Stimulated activated CD8-positive, alpha-beta memory T cell treated with anti-CD3 and anti-CD28 coated beads, Interleukin-2, amount 100 ng/mL, for 1 hour (primary cell): ENCODE data around the gene GRM4.
"Not testable (repeated sequence)": the region's sequence is repeated elsewhere in the genome, so short reads cannot be mapped to it uniquely, and the experiment has no call there.

Experiments used
- DNase-seq, 2 donors: peaks; one replicate each; pipeline ENCODE4 v3.0.0-alpha.2; 2020; ENCODE audit warnings: low read depth in 2 of 2

The GRM4 gene

GRCh38 chr6:34146021-34146782 lies at the start of gene GRM4:
Gene GRM4 (minus strand): TSS chr6:34146087. CDS start chr6:34133496, 12,591 bp downstream.
- DNase-seq, result no peak

GRCh38 chr6:34194772-34195171 lies 48.9 kb upstream of the GRM4 start:
- DNase-seq, result no peak

GRCh38 chr6:34190504-34191122 lies 44.7 kb upstream of the GRM4 start:
- DNase-seq, result no peak

GRCh38 chr6:34189806-34190503 lies 44.1 kb upstream of the GRM4 start:
- DNase-seq, result peak in 1 of 2 donors; percentile 15

GRCh38 chr6:34184726-34185125 lies 38.8 kb upstream of the GRM4 start:
- DNase-seq, result not testable (repeated sequence)

GRCh38 chr6:34182751-34183531 lies 37.1 kb upstream of the GRM4 start:
- peak; percentile 27 to 41 for DNase-seq

- no peak for DNase-seq
These were observed 36.0 kb upstream of the GRM4 start for GRCh38 chr6:34181908-34182307.

- no peak for DNase-seq
These were observed 33.3 kb upstream of the GRM4 start for GRCh38 chr6:34179106-34179720.

- no peak for DNase-seq
These were observed 32.6 kb upstream of the GRM4 start for GRCh38 chr6:34178357-34179105.

- no peak for DNase-seq
These were observed 31.3 kb upstream of the GRM4 start for GRCh38 chr6:34177181-34177591.

- DNase-seq, result no peak
These were observed 30.6 kb upstream of the GRM4 start for GRCh38 chr6:34176261-34177031.

- DNase-seq, result no peak
These were observed 29.0 kb upstream of the GRM4 start for GRCh38 chr6:34174846-34175399.

- DNase-seq, result no peak
These were observed 27.3 kb upstream of the GRM4 start for GRCh38 chr6:34172961-34173775.

GRCh38 chr6:34170346-34170745 lies 24.5 kb upstream of the GRM4 start:
- DNase-seq, result no peak

GRCh38 chr6:34169897-34170296 lies 24.0 kb upstream of the GRM4 start:
- no peak for DNase-seq

GRCh38 chr6:34161857-34162515 lies 16.1 kb upstream of the GRM4 start:
- DNase-seq, result no peak

- no peak for DNase-seq
These were observed 14.0 kb upstream of the GRM4 start for GRCh38 chr6:34159844-34160243.

GRCh38 chr6:34158876-34159275 lies 13.0 kb upstream of the GRM4 start:
- DNase-seq, result no peak
